22Rv1 (cell line): ENCODE measurements around the gene SLC12A5.

ENCODE experiments used
- H3K27ac ChIP-seq: fragments of 450-650 bp; 2 replicates; pipeline ENCODE4 v1.5.1; 2017
- CTCF ChIP-seq: fragments of 450-650 bp; IDR thresholded peaks from 2 replicates; pipeline ENCODE4 v1.5.1; 2017; ENCODE audit warnings: mild to moderate bottlenecking
- ZFX ChIP-seq: fragments of 450-650 bp; IDR thresholded peaks from 2 replicates; pipeline ENCODE4 v1.6.1; 2017; ENCODE audit warnings: antibody characterized with exemption, borderline replicate concordance

The SLC12A5 gene

GRCh38 chr20:46021361-46022359, 7.4 kb upstream of the SLC12A5 start:
- peak overlapping the region; percentile 45; the same call in 1 of the 2 replicates for H3K27ac ChIP-seq
- TF ChIP-seq CTCF (peak; percentile 29), ZFX (no peak)

DNA sequence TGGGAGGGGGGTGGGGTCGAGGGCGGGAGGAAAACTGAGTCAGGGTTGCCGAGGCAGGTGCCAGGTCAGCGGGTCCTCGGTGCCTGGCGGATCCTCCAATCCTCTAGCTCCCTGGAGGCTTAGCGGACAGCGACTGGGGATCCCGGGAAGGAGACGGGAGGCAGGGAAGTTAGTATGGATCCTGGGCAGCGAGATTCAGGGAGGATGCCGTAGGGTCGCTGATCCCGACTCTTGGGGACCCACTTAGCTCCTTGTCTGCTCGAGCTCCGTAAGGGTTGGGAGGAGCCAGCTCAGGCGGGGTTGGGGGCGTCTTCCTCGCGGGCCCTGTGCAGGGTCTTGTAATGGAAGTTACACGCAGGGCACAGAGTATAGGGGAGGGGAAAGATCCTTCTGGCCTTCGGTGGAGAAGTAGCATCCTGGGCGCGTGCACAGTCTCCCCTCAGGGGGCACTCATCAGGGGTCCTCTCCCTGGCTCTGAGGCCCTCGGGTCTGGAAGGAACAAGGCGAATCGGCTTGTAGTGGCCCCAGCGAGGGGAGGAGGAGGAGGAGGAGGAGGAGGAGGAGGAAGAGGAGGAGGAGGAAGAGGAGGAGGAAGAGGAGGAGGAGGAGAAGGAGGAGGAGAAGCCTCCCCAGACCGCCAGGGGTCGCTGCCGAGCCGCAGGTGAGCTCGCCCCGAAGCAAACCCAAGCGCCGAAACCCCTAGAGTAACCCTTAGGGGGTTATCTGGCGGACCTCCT, 6.4 kb upstream of the SLC12A5 start:
- H3K27ac ChIP-seq = peak overlapping the region; percentile 31; the same call in 1 of the 2 replicates
- TF ChIP-seq CTCF (peak; percentile 81), ZFX (no peak)

GRCh38 chr20:46023148-46023484, 5.9 kb upstream of the SLC12A5 start:
- no peak overlapping the region for H3K27ac ChIP-seq
- TF ChIP-seq CTCF (peak; percentile 54), ZFX (no peak)

DNA sequence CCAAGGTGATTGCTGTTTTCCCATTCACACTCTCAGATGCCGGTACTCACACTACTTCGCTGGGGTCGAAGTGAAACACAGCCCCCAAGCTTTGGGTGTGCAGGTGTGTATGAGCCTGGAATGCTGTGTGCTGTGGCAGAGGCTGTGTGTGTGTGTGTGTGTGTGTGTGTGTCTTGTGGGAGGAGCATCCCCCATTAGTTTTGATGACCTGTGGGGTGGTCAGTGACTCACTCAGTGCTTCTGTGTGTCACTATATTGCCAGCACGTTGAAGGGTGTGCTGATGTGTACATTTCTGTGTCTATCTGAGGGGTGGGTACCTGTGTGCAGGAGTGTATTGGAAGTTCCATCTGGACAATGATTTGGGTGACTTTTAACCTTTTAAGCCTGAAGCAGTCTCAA, 5.0 kb upstream of the SLC12A5 start:
- TF ChIP-seq ZFX (no peak), CTCF (no peak)
- no peak overlapping the region for H3K27ac ChIP-seq

- no peak overlapping the region for H3K27ac ChIP-seq
Observed at GRCh38 chr20:46025376-46025783, 3.6 kb upstream of the SLC12A5 start.

GRCh38 chr20:46027245-46027853, 1.7 kb upstream of the SLC12A5 start:
- H3K27ac ChIP-seq = no peak overlapping the region
- TF ChIP-seq ZFX = no peak
- no peak for TF ChIP-seq CTCF

More at GRCh38 chr20:46025376-46025783, 3.6 kb upstream of the SLC12A5 start:
- TF ChIP-seq ZFX (no peak), CTCF (no peak)
